ENCODE data around the gene HDGF. TPM values are rescaled to one million over a fixed set of nuclear protein-coding genes. Genes with fewer than 3 reads are reported as not detected.

Gene HDGF
- total RNA-seq, 1 donor from 2014 or later = 147 TPM

DNA sequence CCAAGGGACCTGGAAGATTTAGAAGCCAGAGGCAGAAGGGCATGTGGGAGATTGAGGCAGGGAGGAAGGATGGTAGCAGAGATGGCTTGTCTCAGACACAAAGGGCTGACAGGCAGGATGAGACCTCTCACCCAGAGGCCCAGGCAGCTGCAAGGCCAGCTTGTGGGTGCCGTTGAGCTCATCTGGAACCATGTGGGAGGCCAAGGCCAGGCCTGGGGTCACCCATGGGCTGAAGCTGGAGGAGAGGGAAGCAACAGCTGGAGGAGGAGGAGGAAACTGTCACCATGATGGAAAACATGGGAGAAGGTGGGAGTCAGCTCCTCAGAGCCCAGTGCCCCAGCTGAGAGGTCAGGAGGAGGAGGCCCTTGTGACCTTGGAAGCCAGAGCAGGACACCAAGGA lies 52.5 kb downstream of the HDGF start:
- DNase-seq = no peak
- peaks cover 18% of the 10 kb centered on the region for H3K27me3 Mint-ChIP-seq (ENCODE audit: unreplicated experiment)
- H3K36me3 Mint-ChIP-seq (ENCODE audit: unreplicated experiment) = no peaks in the 10 kb centered on the region
- peaks cover 2% of the 10 kb centered on the region for H3K4me1 Mint-ChIP-seq (ENCODE audit: low read depth, unreplicated experiment)
- no peak overlapping the region for H3K27ac Mint-ChIP-seq (ENCODE audit: unreplicated experiment)
- H3K4me3 Mint-ChIP-seq (ENCODE audit: unreplicated experiment) = no peak overlapping the region
- TF ChIP-seq, protein P1, sequence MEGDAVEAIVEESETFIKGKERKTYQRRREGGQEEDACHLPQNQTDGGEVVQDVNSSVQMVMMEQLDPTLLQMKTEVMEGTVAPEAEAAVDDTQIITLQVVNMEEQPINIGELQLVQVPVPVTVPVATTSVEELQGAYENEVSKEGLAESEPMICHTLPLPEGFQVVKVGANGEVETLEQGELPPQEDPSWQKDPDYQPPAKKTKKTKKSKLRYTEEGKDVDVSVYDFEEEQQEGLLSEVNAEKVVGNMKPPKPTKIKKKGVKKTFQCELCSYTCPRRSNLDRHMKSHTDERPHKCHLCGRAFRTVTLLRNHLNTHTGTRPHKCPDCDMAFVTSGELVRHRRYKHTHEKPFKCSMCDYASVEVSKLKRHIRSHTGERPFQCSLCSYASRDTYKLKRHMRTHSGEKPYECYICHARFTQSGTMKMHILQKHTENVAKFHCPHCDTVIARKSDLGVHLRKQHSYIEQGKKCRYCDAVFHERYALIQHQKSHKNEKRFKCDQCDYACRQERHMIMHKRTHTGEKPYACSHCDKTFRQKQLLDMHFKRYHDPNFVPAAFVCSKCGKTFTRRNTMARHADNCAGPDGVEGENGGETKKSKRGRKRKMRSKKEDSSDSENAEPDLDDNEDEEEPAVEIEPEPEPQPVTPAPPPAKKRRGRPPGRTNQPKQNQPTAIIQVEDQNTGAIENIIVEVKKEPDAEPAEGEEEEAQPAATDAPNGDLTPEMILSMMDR (IDR thresholded peaks at IDR 0.05; ENCODE audit: partially characterized antibody, unreplicated experiment) = no peak
- H3K9me3 Mint-ChIP-seq (ENCODE audit: unreplicated experiment) = peaks cover 4% of the 10 kb centered on the region

DNA sequence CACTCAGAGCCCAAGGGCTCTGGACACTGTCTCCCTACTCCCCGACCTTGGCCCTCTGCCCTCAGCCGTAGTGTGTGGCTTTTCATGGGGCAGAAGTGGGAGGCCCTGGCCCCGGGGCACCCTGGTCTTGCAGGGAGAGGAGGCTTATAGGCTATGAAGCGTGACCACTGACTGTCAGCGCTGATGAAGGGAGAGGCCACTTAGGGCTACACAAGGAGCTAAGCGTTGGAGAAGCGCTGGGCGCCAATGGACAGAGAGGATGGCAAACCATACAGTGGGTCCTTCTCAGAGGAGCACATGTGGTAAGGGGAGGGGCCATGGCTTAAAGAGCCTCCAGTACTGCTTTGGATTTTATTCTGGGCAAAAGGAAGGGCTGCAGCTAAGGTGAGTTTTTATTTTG lies 54.0 kb downstream of the HDGF start:
- H3K36me3 Mint-ChIP-seq (ENCODE audit: unreplicated experiment) = no peaks in the 10 kb centered on the region
- peaks cover 4% of the 10 kb centered on the region for H3K9me3 Mint-ChIP-seq (ENCODE audit: unreplicated experiment)

DNA sequence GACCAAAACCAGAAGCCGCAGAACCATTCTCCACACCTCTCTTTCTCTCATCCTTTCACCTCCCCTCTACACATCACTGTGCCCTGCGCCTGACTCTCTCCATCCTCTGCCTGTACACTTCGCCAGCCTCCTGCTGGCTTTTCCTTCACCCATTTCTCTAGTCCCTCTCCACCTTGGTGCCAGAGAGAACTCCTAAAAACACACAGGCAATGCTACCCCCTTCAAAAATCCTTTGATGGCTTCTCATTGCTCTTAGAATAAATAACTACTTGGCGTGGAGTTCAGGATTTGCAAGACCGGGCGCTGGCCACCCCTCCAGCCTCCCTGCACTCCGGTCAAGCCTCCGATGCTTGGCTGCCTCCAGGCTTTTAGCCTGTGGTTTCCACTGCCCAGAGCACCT lies 54.7 kb downstream of the HDGF start:
- Mint-ChIP-seq H3K9me3 (ENCODE audit: unreplicated experiment) (peaks cover 4% of the 10 kb centered on the region), H3K4me3 (ENCODE audit: unreplicated experiment) (no peak overlapping the region), H3K27me3 (ENCODE audit: unreplicated experiment) (peaks cover 28% of the 10 kb centered on the region), H3K27ac (ENCODE audit: unreplicated experiment) (no peak overlapping the region), H3K4me1 (ENCODE audit: low read depth, unreplicated experiment) (peaks cover 9% of the 10 kb centered on the region), H3K36me3 (ENCODE audit: unreplicated experiment) (no peaks in the 10 kb centered on the region)
- DNase-seq = no peak
- TF ChIP-seq, protein P1 (IDR thresholded peaks at IDR 0.05; ENCODE audit: partially characterized antibody, unreplicated experiment) = no peak

More for the DNA sequence above, 54.0 kb downstream of the HDGF start:
- Mint-ChIP-seq H3K27ac (ENCODE audit: unreplicated experiment) (no peak overlapping the region), H3K27me3 (ENCODE audit: unreplicated experiment) (peaks cover 23% of the 10 kb centered on the region), H3K4me3 (ENCODE audit: unreplicated experiment) (peak overlapping the region; percentile 11), H3K4me1 (ENCODE audit: low read depth, unreplicated experiment) (peaks cover 6% of the 10 kb centered on the region)
- TF ChIP-seq, protein P1 (IDR thresholded peaks at IDR 0.05; ENCODE audit: partially characterized antibody, unreplicated experiment) = no peak
- DNase-seq = no peak

DNA sequence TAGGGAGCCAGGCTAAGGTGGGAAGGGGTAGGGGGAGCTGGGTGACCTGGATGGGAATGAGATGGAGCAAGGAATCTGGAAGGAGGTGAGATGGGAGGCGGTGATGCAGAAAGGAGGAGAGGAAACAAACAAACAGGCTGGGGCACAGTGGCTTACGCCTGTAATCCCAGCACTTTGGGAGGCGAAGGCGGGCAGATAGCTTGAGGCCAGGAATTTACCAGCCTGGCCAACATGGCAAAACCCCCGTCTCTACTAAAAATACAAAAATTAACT lies 56.8 kb downstream of the HDGF start:
- no peak for DNase-seq
- Mint-ChIP-seq H3K4me1 (ENCODE audit: low read depth, unreplicated experiment) (peaks cover 11% of the 10 kb centered on the region), H3K9me3 (ENCODE audit: unreplicated experiment) (peaks cover 6% of the 10 kb centered on the region), H3K27ac (ENCODE audit: unreplicated experiment) (no peak overlapping the region), H3K27me3 (ENCODE audit: unreplicated experiment) (peaks cover 37% of the 10 kb centered on the region), H3K4me3 (ENCODE audit: unreplicated experiment) (no peak overlapping the region), H3K36me3 (ENCODE audit: unreplicated experiment) (no peaks in the 10 kb centered on the region)
- TF ChIP-seq, protein P1 (IDR thresholded peaks at IDR 0.05; ENCODE audit: partially characterized antibody, unreplicated experiment) = no peak

DNA sequence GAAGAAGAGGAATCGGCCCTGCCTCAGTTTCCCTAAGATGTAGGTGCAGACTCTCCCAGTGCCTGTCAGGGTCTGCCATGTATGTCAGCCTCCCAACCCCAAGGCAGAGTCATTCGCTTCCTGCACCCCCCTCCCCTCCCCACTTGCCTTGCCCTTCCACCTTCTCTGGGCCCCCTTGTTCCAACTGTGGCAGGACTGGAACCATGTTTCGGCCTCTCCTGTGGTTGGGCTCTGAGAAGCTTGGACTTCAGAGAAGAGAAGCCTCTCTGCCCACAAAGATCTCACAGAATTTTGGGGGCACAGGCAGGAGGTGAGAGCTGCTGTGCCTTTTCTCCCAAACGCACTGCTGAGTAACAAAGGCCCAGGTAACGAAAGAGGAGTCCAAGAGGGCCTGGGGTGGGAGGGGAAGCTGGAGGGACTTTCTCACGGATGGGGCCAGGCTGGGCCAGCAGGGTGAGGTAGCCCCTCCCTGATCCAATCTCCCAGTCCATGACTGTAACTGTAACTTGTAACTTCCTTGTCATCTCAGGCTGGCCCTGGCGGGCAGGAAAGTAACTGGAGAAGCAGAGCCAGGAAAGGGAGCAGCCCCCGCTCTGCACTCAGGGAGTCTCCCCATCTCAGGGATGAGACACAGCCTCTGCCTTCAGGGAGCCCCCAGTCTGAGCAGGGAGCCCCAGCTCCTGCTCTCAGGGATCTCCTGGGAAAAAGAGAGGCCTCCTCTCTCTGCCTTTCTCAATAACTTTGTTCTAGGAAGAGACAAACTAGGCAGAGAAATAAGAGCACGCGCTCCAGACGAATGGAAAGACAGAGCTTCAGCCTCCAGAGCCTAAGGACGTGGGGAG lies 57.4 kb downstream of the HDGF start:
- Mint-ChIP-seq H3K9me3 (ENCODE audit: unreplicated experiment) (peaks cover 7% of the 10 kb centered on the region), H3K27ac (ENCODE audit: unreplicated experiment) (no peak overlapping the region), H3K4me1 (ENCODE audit: low read depth, unreplicated experiment) (peaks cover 15% of the 10 kb centered on the region), H3K27me3 (ENCODE audit: unreplicated experiment) (peaks cover 37% of the 10 kb centered on the region), H3K4me3 (ENCODE audit: unreplicated experiment) (no peak overlapping the region), H3K36me3 (ENCODE audit: unreplicated experiment) (no peaks in the 10 kb centered on the region)
- no peak for DNase-seq
- TF ChIP-seq, protein P1 (IDR thresholded peaks at IDR 0.05; ENCODE audit: partially characterized antibody, unreplicated experiment) = no peak

Data from glutamatergic neuron (in vitro differentiated cells).